Astrocyte (in vitro differentiated cells and primary cell): Measurements from ENCODE around the gene MAVS. TPM values are rescaled to one million over a fixed set of nuclear protein-coding genes. Genes with fewer than 3 reads are reported as not detected.

Experiments used
- DNase-seq: peaks from one replicate; pipeline ENCODE4 v3.0.0-alpha.2; 2010; ENCODE audit warnings: low read depth
- FAIRE-seq: peaks from 2 replicates; lab custom pipeline; 2011; peaks lifted over from hg19 to GRCh38; lab: Jason Lieb, UNC
- H2AFZ ChIP-seq: 2 replicates; pipeline ENCODE4 v1.6.0; 2012; ENCODE audit warnings: low read depth, low read length, inconsistent platforms
- H3K27ac ChIP-seq: 2 replicates; pipeline ENCODE4 v1.5.1; 2011; ENCODE audit warnings: low read depth, low read length, inconsistent platforms
- H3K27me3 ChIP-seq: 2 replicates; pipeline ENCODE4 v1.6.0; 2011; ENCODE audit warnings: low read length, inconsistent platforms; ENCODE audit not compliant: insufficient read depth
- H3K36me3 ChIP-seq: 2 replicates; pipeline ENCODE4 v1.5.1; 2011; ENCODE audit warnings: low read length, inconsistent platforms; ENCODE audit not compliant: insufficient read depth
- H3K4me1 ChIP-seq: 2 replicates; pipeline ENCODE4 v1.5.1; 2011; ENCODE audit warnings: low read length, inconsistent platforms; ENCODE audit not compliant: insufficient read depth
- H3K4me2 ChIP-seq: 2 replicates; pipeline ENCODE4 v1.6.0; 2012; ENCODE audit warnings: low read length, inconsistent platforms
- H3K4me3 ChIP-seq: 2 replicates; pipeline ENCODE4 v1.5.1; 2011; ENCODE audit warnings: low read depth, mild to moderate bottlenecking, low read length, inconsistent platforms; ENCODE audit not compliant: insufficient read depth
- H3K79me2 ChIP-seq: 2 replicates; pipeline ENCODE4 v1.6.0; 2012; ENCODE audit warnings: mild to moderate bottlenecking, low read length, inconsistent platforms; ENCODE audit not compliant: insufficient read depth
- H3K9ac ChIP-seq: 2 replicates; pipeline ENCODE4 v1.6.0; 2012; ENCODE audit warnings: mild to moderate bottlenecking, low read length, inconsistent platforms
- H3K9me3 ChIP-seq: 2 replicates; pipeline ENCODE4 v1.5.1; 2012; ENCODE audit warnings: low read depth, mild to moderate bottlenecking, low read length, inconsistent platforms; ENCODE audit not compliant: insufficient read depth
- H4K20me1 ChIP-seq: 2 replicates; pipeline ENCODE4 v1.6.0; 2012; ENCODE audit warnings: low read length, inconsistent platforms; ENCODE audit not compliant: insufficient read depth
- H3K27ac Mint-ChIP-seq: one replicate; pipeline ENCODE4 v1.8.0; 2021; ENCODE audit warnings: mild to moderate bottlenecking, mixed read lengths; ENCODE audit not compliant: unreplicated experiment
- H3K27me3 Mint-ChIP-seq: one replicate; pipeline ENCODE4 v1.8.0; 2021; ENCODE audit warnings: low read depth, mixed read lengths; ENCODE audit not compliant: unreplicated experiment
- H3K36me3 Mint-ChIP-seq: one replicate; pipeline ENCODE4 v1.8.0; 2021; ENCODE audit warnings: low read depth, mixed read lengths; ENCODE audit not compliant: unreplicated experiment
- H3K4me1 Mint-ChIP-seq: one replicate; pipeline ENCODE4 v1.8.0; 2021; ENCODE audit warnings: low read depth, mixed read lengths; ENCODE audit not compliant: unreplicated experiment
- H3K4me3 Mint-ChIP-seq: one replicate; pipeline ENCODE4 v1.8.0; 2021; ENCODE audit warnings: mild to moderate bottlenecking, moderate library complexity, mixed read lengths; ENCODE audit not compliant: unreplicated experiment
- H3K9me3 Mint-ChIP-seq: one replicate; pipeline ENCODE4 v1.8.0; 2021; ENCODE audit warnings: mild to moderate bottlenecking, mixed read lengths; ENCODE audit not compliant: unreplicated experiment
- CTCF ChIP-seq: IDR thresholded peaks from 2 replicates; pipeline ENCODE4 v1.5.1; 2011; ENCODE audit warnings: low read depth, mild to moderate bottlenecking, inconsistent platforms, low read length, moderate library complexity; ENCODE audit not compliant: insufficient read depth
- EZH2 ChIP-seq: IDR thresholded peaks from 2 replicates; pipeline ENCODE4 v1.6.1; 2012; ENCODE audit warnings: mild to moderate bottlenecking, low read length, inconsistent platforms; ENCODE audit not compliant: insufficient read depth
- total RNA-seq: library from RNA; stranded (reverse); gene quantifications from 2 replicates; pipeline ENCODE4 v1.2.1, GENCODE V29; 2021

The MAVS gene
- total RNA-seq, 1 donor from 2014 or later, result 42.1 TPM

- Mint-ChIP-seq H3K27ac (peak overlapping the region; percentile 87), H3K4me1 (peaks cover 57% of the 10 kb centered on the region), H3K27me3 (no peaks in the 10 kb centered on the region), H3K9me3 (no peaks in the 10 kb centered on the region), H3K36me3 (peaks cover 20% of the 10 kb centered on the region), H3K4me3 (peak overlapping the region; percentile 70)
- Histone ChIP-seq H3K9ac (no peak overlapping the region), H3K4me1 (peaks cover 12% of the 10 kb centered on the region), H3K4me2 (peak overlapping the region; percentile 9), H3K4me3 (no peak overlapping the region), H3K27me3 (no peaks in the 10 kb centered on the region), H4K20me1 (peaks cover 84% of the 10 kb centered on the region), H3K79me2 (peaks cover 58% of the 10 kb centered on the region), H2AFZ (no peak overlapping the region), H3K9me3 (no peaks in the 10 kb centered on the region), H3K36me3 (peaks cover 33% of the 10 kb centered on the region), H3K27ac (no peak overlapping the region)
- DNase-seq (peak; percentile 52), FAIRE-seq (no peak)
- TF ChIP-seq EZH2 (no peak), CTCF (no peak)
These were observed 77.2 kb downstream of the MAVS start for GRCh38 chr20:3923818-3924217.

- Histone ChIP-seq H4K20me1 (peaks cover 81% of the 10 kb centered on the region), H3K79me2 (peaks cover 51% of the 10 kb centered on the region), H3K36me3 (peaks cover 26% of the 10 kb centered on the region), H3K27ac (no peak overlapping the region), H3K4me3 (no peak overlapping the region), H3K4me1 (peaks cover 12% of the 10 kb centered on the region), H3K9ac (no peak overlapping the region), H3K9me3 (no peaks in the 10 kb centered on the region), H3K27me3 (no peaks in the 10 kb centered on the region), H2AFZ (no peak overlapping the region), H3K4me2 (no peak overlapping the region)
- no peak for TF ChIP-seq CTCF
- no peak for TF ChIP-seq EZH2
- Mint-ChIP-seq H3K36me3 (peaks cover 20% of the 10 kb centered on the region), H3K9me3 (no peaks in the 10 kb centered on the region), H3K27ac (peak overlapping the region; percentile 69), H3K4me1 (peaks cover 54% of the 10 kb centered on the region), H3K27me3 (no peaks in the 10 kb centered on the region), H3K4me3 (peak overlapping the region; percentile 70)
- DNase-seq, result no peak
- FAIRE-seq, result no peak
These were observed 77.9 kb downstream of the MAVS start for GRCh38 chr20:3924304-3925112.
